Panc1 (cell line): ENCODE measurements around the gene CATSPERE. TPM values are rescaled to one million over a fixed set of nuclear protein-coding genes. Genes with fewer than 3 reads are reported as not detected.

ENCODE experiments used
- ATAC-seq: fragments of 200-7000 bp; cut with Tn5 transposase; 2 replicates; pipeline ENCODE4 v1.9.1; 2020; ENCODE audit warnings: mild to moderate bottlenecking, moderate library complexity
- Bru-seq: library from RNA; stranded (reverse); fragments of 400-500 nt; gene quantifications from one replicate; lab custom pipeline; 2021; lab: Mats Ljungman, UMichigan
- BruChase-seq, 2 experiments: library from RNA; stranded (reverse); fragments of 400-500 nt; gene quantifications; one replicate each; lab custom pipeline; 2021; lab: Mats Ljungman, UMichigan
- BruUV-seq: library from RNA; stranded (reverse); fragments of 400-500 nt; replicated peaks from 2 replicates; lab custom pipeline; 2021; lab: Mats Ljungman, UMichigan
- CTCF ChIA-PET: fragments of 300-600 bp; sonication (Branson Sonifier 250); formaldehyde crosslinking; loops from one replicate; lab custom pipeline; 2022; ENCODE audit warnings: antibody characterized with exemption; lab: Charles Lee
- POLR2A ChIA-PET: fragments of 300-600 bp; sonication (Branson Sonifier 250); formaldehyde crosslinking; loops from one replicate; lab custom pipeline; 2022; ENCODE audit warnings: antibody characterized with exemption; lab: Charles Lee
- DNase-seq: peaks from one replicate; pipeline ENCODE4 v3.0.0-alpha.2; 2010; ENCODE audit warnings: low read depth, low spot score
- H3K27ac ChIP-seq: 2 replicates; pipeline ENCODE4 v1.5.1; 2011; ENCODE audit warnings: mild to moderate bottlenecking, low read length, inconsistent platforms
- H3K27me3 ChIP-seq: fragments of 200-500 bp; sonication (Bioruptor generic); 2 replicates; pipeline ENCODE4 v1.6.0; 2014; ENCODE audit warnings: low read length, inconsistent platforms; ENCODE audit not compliant: control insufficient read depth, insufficient read depth
- H3K36me3 ChIP-seq: fragments of 200-500 bp; sonication (Bioruptor generic); 2 replicates; pipeline ENCODE4 v1.5.1; 2014; ENCODE audit warnings: inconsistent platforms, mild to moderate bottlenecking, low read length, moderate library complexity; ENCODE audit not compliant: control insufficient read depth, insufficient read depth
- H3K4me1 ChIP-seq: 2 replicates; pipeline ENCODE4 v1.5.1; 2011; ENCODE audit warnings: inconsistent platforms, mild to moderate bottlenecking, low read length, moderate library complexity; ENCODE audit not compliant: control insufficient read depth, insufficient read depth
- H3K4me3 ChIP-seq, 2 experiments: 2 replicates each; pipeline ENCODE4 v1.5.1; 2011 to 2012; ENCODE audit warnings: low read depth in 2 of 2, low read length in 2 of 2, mild to moderate bottlenecking in 2 of 2, inconsistent platforms in 1 of 2, moderate library complexity in 1 of 2
- H3K9me3 ChIP-seq: fragments of 200-500 bp; sonication (Bioruptor generic); 2 replicates; pipeline ENCODE4 v1.5.1; 2014; ENCODE audit warnings: low read depth, mild to moderate bottlenecking, inconsistent platforms, low read length, moderate library complexity; ENCODE audit not compliant: control insufficient read depth, insufficient read depth
- CTCF ChIP-seq: fragments of 450-650 bp; IDR thresholded peaks from 2 replicates; pipeline ENCODE4 v1.5.1; 2017; ENCODE audit warnings: mild to moderate bottlenecking
- POLR2AphosphoS5 ChIP-seq: IDR thresholded peaks from 2 replicates; pipeline ENCODE4 v1.6.1; 2012; ENCODE audit warnings: mild to moderate bottlenecking, low read depth, low read length, moderate library complexity
- REST ChIP-seq, 2 experiments: IDR thresholded peaks; 2 replicates each; pipeline ENCODE4 v1.6.1; 2011 to 2012; ENCODE audit warnings: low read depth in 2 of 2, control low read depth in 1 of 2, low read length in 1 of 2, mild to moderate bottlenecking in 1 of 2, moderate library complexity in 1 of 2; ENCODE audit not compliant: insufficient read depth in 1 of 2
- SIN3A ChIP-seq: IDR thresholded peaks from 2 replicates; pipeline ENCODE4 v1.6.1; 2012; ENCODE audit warnings: low read depth, mild to moderate bottlenecking, low read length, moderate library complexity, borderline replicate concordance; ENCODE audit not compliant: insufficient read depth
- TCF7L2 ChIP-seq: IDR thresholded peaks from 2 replicates; pipeline ENCODE4 v1.6.1; 2011; ENCODE audit warnings: mild to moderate bottlenecking, low read depth, low read length, inconsistent platforms
- in situ Hi-C: cut with HindIII; loops from 2 replicates; pipeline ENCODE4 v1.10.0; 2016; ENCODE audit warnings: low sequenced_read_pairs, low pct_unique_long_range_greater_than_20kb
- intact Hi-C: fragments of 100-400 bp; cut with micrococcal nuclease; formaldehyde crosslinking; loops from one replicate; pipeline ENCODE4 v1.10.0; 2022; ENCODE audit not compliant: unreplicated experiment
- long read RNA-seq: library from polyadenylated mRNA; unstranded; transcript quantifications from one replicate; pipeline ENCODE4 v2.0.0, GENCODE V29; 2021; ENCODE audit not compliant: unreplicated experiment
- polyA plus RNA-seq: library from polyadenylated mRNA; unstranded; fragments of >200 nt; gene quantifications from one replicate; pipeline ENCODE4 v1.2.1, GENCODE V29; 2012; ENCODE audit warnings: missing spikeins; ENCODE audit not compliant: insufficient read length
- total RNA-seq: library from RNA; stranded (reverse); gene quantifications from one replicate; pipeline ENCODE4 v1.2.1, GENCODE V29; 2021; ENCODE audit not compliant: unreplicated experiment

CATSPERE gene, protein sequence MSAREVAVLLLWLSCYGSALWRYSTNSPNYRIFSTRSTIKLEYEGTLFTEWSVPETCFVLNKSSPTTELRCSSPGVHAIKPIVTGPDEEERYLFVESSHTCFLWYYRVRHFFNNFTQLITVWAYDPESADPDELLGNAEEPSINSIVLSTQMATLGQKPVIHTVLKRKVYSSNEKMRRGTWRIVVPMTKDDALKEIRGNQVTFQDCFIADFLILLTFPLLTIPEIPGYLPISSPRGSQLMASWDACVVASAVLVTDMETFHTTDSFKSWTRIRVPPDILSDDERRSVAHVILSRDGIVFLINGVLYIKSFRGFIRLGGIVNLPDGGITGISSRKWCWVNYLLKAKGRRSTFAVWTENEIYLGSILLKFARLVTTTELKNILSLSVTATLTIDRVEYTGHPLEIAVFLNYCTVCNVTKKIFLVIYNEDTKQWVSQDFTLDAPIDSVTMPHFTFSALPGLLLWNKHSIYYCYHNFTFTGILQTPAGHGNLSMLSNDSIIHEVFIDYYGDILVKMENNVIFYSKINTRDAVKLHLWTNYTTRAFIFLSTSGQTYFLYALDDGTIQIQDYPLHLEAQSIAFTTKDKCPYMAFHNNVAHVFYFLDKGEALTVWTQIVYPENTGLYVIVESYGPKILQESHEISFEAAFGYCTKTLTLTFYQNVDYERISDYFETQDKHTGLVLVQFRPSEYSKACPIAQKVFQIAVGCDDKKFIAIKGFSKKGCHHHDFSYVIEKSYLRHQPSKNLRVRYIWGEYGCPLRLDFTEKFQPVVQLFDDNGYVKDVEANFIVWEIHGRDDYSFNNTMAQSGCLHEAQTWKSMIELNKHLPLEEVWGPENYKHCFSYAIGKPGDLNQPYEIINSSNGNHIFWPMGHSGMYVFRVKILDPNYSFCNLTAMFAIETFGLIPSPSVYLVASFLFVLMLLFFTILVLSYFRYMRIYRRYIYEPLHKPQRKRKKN
- total RNA-seq: 0.31 TPM
- not detected for polyA plus RNA-seq
- percentile 38 among the genes with signal in this experiment for Bru-seq, nascent RNA
- percentile 42 among the genes with signal in this experiment for BruChase-seq, experiment 1, labeled RNA remaining after a 2-hour chase
- BruChase-seq, experiment 2, labeled RNA remaining after a 6-hour chase: percentile 32 among the genes with signal in this experiment
- long read RNA-seq, partial matches to known transcripts: 0 of 1 reads
- long read RNA-seq, other reads (novel, unspliced or antisense): 1 of 1 reads

DNA sequence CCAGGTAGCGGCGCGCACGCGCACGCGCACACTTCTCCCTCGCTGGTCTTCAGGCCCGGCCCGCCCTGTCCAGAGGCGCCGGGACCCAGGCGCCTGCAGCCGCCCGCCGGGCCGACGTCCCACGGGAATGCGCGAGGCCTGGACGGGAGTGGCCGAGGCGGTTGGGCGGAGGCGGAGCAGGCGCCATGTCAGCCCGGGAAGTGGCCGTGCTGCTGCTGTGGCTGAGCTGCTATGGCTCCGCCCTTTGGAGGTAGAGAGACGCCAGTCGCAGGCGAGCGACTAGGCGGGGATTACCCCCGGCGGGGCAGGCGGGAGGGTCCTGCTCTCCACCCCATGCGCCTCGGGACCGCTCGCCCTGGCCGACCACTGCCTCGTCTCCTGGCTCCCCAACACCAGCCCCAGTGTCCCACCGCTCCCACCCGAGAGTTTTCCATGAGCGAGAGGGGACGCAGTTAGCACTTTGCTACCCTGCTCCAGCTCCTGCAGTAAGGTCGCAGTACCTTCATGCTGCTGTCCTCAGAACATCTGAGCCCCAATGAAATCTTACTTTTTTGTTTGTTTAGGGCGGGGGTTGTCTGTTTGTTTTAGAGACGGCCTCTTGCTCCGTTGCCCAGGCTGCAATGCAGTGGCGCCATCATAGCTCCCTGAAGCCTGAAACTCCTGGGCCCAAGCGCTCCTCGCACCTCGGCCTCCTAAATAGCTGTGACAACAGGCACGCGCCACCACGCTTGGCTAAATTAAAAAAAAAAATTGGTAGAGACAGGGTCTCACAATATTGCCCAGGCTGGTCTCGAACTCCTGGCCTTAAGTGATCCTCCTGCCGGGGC lies at the start of gene CATSPERE:
CATSPERE (plus strand) TSS at position 29 of the 827 bp plus-strand sequence; CDS start at position 186, 157 bp downstream.
- POLR2A ChIA-PET: interaction anchor here (0.6 kb wide), 1 partner anchor 135 kb away, joined by 3 read pairs; no protein-coding TSS in a partner anchor
- no TSS peak for BruUV-seq
- peak within 1 kb of the TSS; percentile 92 for H3K27ac ChIP-seq
- no peaks in the 10 kb centered on the region for H3K27me3 ChIP-seq
- in situ Hi-C loops: no loop called here
- CTCF ChIA-PET: no interaction called here
- H3K9me3 ChIP-seq: no peaks in the 10 kb centered on the region
- H3K4me1 ChIP-seq: peaks cover 14% of the 10 kb centered on the region
- intact Hi-C loops: no loop called here
- peak; percentile 73 for TF ChIP-seq POLR2AphosphoS5
- TF ChIP-seq REST (IDR thresholded peaks at IDR 0.05; ENCODE audit: insufficient read depth in 1 of 2, low read depth in 2 of 2, low read length in 1 of 2): 0 out of 4 replicates have a peak, but pooled peaks of 1 of the 2 experiments have one; percentile 14
- no peak for TF ChIP-seq CTCF
- ATAC-seq (peak; percentile 99), DNase-seq (no peak)
- H3K4me3 ChIP-seq: peak within 1 kb of the TSS; percentile 49 to 71
- H3K36me3 ChIP-seq: no peaks in the 10 kb centered on the region

DNA sequence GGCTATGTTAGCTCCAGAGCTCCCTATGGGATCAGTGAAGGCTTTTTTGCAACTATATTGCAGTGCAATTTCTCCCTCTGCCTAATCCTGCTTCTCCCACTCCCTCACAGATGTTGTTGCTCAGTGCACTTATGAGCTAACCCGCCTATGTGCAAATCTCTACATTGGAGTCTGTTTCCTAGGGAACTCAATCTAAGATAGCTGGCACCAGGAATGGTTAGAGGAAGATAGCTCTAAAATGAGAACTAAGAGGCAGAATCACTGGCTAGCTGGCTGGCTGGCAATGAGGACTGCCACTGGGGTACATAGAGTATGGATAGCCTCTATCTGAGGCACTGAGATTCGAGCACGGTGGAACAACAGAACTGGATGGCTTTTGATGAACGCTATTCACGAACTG lies 48.9 kb upstream of the CATSPERE start:
- TF ChIP-seq SIN3A: no peak
- no peak for TF ChIP-seq REST (IDR thresholded peaks at IDR 0.05; ENCODE audit: insufficient read depth in 1 of 2, low read depth in 2 of 2, low read length in 1 of 2)
- TF ChIP-seq POLR2AphosphoS5: no peak
- TF ChIP-seq CTCF: no peak
- TF ChIP-seq TCF7L2: no peak
- peaks cover 28% of the 10 kb centered on the region for H3K36me3 ChIP-seq
- intact Hi-C loops: no loop called here
- ATAC-seq (no peak), DNase-seq (no peak)
- in situ Hi-C loops: no loop called here
- H3K4me3 ChIP-seq: no peak overlapping the region
- no TSS peak for BruUV-seq
- no peaks in the 10 kb centered on the region for H3K9me3 ChIP-seq
- no peaks in the 10 kb centered on the region for H3K4me1 ChIP-seq
- ChIA-PET POLR2A (no interaction called here), CTCF (no interaction called here)
- H3K27me3 ChIP-seq: no peaks in the 10 kb centered on the region
- no peak overlapping the region for H3K27ac ChIP-seq
